B cell (primary cell): ENCODE measurements around the gene PDK4.

ENCODE experiments used
- CTCF ChIP-seq: fragments of 200-600 bp; IDR thresholded peaks from one replicate; pipeline ENCODE4 v1.8.0; 2022; ENCODE audit warnings: antibody characterized with exemption, mild to moderate bottlenecking
- EZH2 ChIP-seq: IDR thresholded peaks from 2 replicates; pipeline ENCODE4 v1.6.1; 2012; ENCODE audit warnings: borderline replicate concordance, low read depth, mild to moderate bottlenecking, moderate library complexity, low read length; ENCODE audit not compliant: insufficient read depth, poor library complexity, severe bottlenecking

GRCh38 chr7:95614442-95614940, 18.2 kb upstream of the PDK4 start:
- TF ChIP-seq EZH2 (no peak), CTCF (no peak)
